Mononuclear cell (primary cell): ENCODE measurements around the gene FOXK1. TPM values are rescaled to one million over a fixed set of nuclear protein-coding genes. Genes with fewer than 3 reads are reported as not detected.

Experiments used
- H3K27me3 ChIP-seq: 2 replicates; pipeline ENCODE4 v1.6.0; 2011; ENCODE audit warnings: low read length, control low read depth; ENCODE audit not compliant: insufficient read depth
- H3K4me1 ChIP-seq: 2 replicates; pipeline ENCODE4 v1.5.1; 2011; ENCODE audit warnings: mild to moderate bottlenecking, low read length, control low read depth; ENCODE audit not compliant: insufficient read depth
- H3K4me3 ChIP-seq: 2 replicates; pipeline ENCODE4 v1.5.1; 2011; ENCODE audit warnings: mild to moderate bottlenecking, low read length, moderate library complexity
- H3K9me3 ChIP-seq: 2 replicates; pipeline ENCODE4 v1.5.1; 2011; ENCODE audit warnings: low read depth, mild to moderate bottlenecking, control low read depth, low read length
- total RNA-seq: library from RNA; depleted of rRNA; stranded (reverse); fragments of >200 nt; gene quantifications from one replicate; pipeline ENCODE4 v1.2.3, GENCODE V29; 2012

The FOXK1 gene
- total RNA-seq, 1 donor = 41.5 TPM

- Histone ChIP-seq H3K27me3 (no peaks in the 10 kb centered on the region), H3K9me3 (no peaks in the 10 kb centered on the region), H3K4me3 (no peak overlapping the region), H3K4me1 (no peaks in the 10 kb centered on the region)
Observed at GRCh38 chr7:4816419-4817080, 134.5 kb downstream of the FOXK1 start.

GRCh38 chr7:4817178-4817901 lies 135.2 kb downstream of the FOXK1 start:
- Histone ChIP-seq H3K4me3 (no peak overlapping the region), H3K9me3 (no peaks in the 10 kb centered on the region), H3K4me1 (no peaks in the 10 kb centered on the region), H3K27me3 (no peaks in the 10 kb centered on the region)

GRCh38 chr7:4818000-4818794 lies 136.1 kb downstream of the FOXK1 start:
- no peaks in the 10 kb centered on the region for H3K27me3 ChIP-seq

GRCh38 chr7:4819560-4820404 lies 137.7 kb downstream of the FOXK1 start:
- Histone ChIP-seq H3K4me1 (no peaks in the 10 kb centered on the region), H3K4me3 (no peak overlapping the region), H3K9me3 (no peaks in the 10 kb centered on the region), H3K27me3 (no peaks in the 10 kb centered on the region)

More at GRCh38 chr7:4818000-4818794, 136.1 kb downstream of the FOXK1 start:
- Histone ChIP-seq H3K4me1 (no peaks in the 10 kb centered on the region), H3K4me3 (no peak overlapping the region), H3K9me3 (no peaks in the 10 kb centered on the region)

GRCh38 chr7:4820405-4820966 lies 138.4 kb downstream of the FOXK1 start:
- no peaks in the 10 kb centered on the region for H3K27me3 ChIP-seq
- H3K4me1 ChIP-seq = no peaks in the 10 kb centered on the region
- no peaks in the 10 kb centered on the region for H3K9me3 ChIP-seq
- no peak overlapping the region for H3K4me3 ChIP-seq

Other genes starting within 250 kb of the FOXK1 start
- 34.5 TPM for gene AP5Z1, start 93.3 kb downstream of the FOXK1 start, total RNA-seq
- gene PAPOLB, start 179.7 kb downstream of the FOXK1 start, total RNA-seq = not detected
- gene RADIL, start 201.4 kb downstream of the FOXK1 start, total RNA-seq = not detected